Measurements from ENCODE around the gene RBBP8. TPM values are rescaled to one million over a fixed set of nuclear protein-coding genes. Genes with fewer than 3 reads are reported as not detected.
A peak's percentile ranks its signal among the peaks of the same experiment; 100 is the strongest.

Gene RBBP8
- total RNA-seq, 1 experiment from 2014 or later = 65.2 TPM

- no peak overlapping the region for H4K5ac ChIP-seq (ENCODE audit: insufficient read length, low read depth, low read length)
- no peak overlapping the region for H3K23ac ChIP-seq (ENCODE audit: insufficient read length, low read depth, low read length)
- TF ChIP-seq CTCF (conservative IDR thresholded peaks at IDR 0.05) = no peak
- no peak overlapping the region for H3T11ph ChIP-seq (ENCODE audit: low read length)
- no peak overlapping the region for H2BK15ac ChIP-seq (ENCODE audit: low read depth, low read length)
- no peak overlapping the region for H2AFZ ChIP-seq (ENCODE audit: low read length)
- H3K14ac ChIP-seq (ENCODE audit: insufficient read depth, low read length) = no peak overlapping the region
- no peaks in the 10 kb centered on the region for H3K79me1 ChIP-seq (ENCODE audit: insufficient read depth, low read depth, low read length, poor library complexity, severe bottlenecking)
- H3K4ac ChIP-seq (ENCODE audit: low read depth, low read length) = no peak overlapping the region
- no peak overlapping the region for H3K4me2 ChIP-seq (ENCODE audit: insufficient read depth, insufficient read length, low read length)
- no peaks in the 10 kb centered on the region for H3K9me3 ChIP-seq (ENCODE audit: control insufficient read depth, low read depth, low read length)
- Mint-ChIP-seq H3K4me3 (no peak overlapping the region), H3K4me1 (peaks cover 7 to 15% of the 10 kb centered on the region in 2 experiments), H3K27ac (0 out of 7 replicates have a peak overlapping the region, but pooled peaks of 1 of the 3 experiments have one; percentile 19), H3K9me3 (no peaks in the 10 kb centered on the region; a peak in 1 of 5 replicates), H3K27me3 (ENCODE audit: low read depth) (no peaks in the 10 kb centered on the region), H3K36me3 (ENCODE audit: insufficient read depth in 1 of 3, low read depth in 3 of 3) (no peaks in the 10 kb centered on the region)
- H2BK120ac ChIP-seq (ENCODE audit: low read depth, low read length, poor library complexity, severe bottlenecking) = no peak overlapping the region
- no peaks in the 10 kb centered on the region for H3K23me2 ChIP-seq (ENCODE audit: insufficient read length, low read depth, low read length, poor library complexity, severe bottlenecking)
- no peak overlapping the region for H3K18ac ChIP-seq (ENCODE audit: insufficient read length, low read depth, low read length)
- H3K27me3 ChIP-seq (ENCODE audit: insufficient read depth, low read length) = no peaks in the 10 kb centered on the region
- no CpG with 5 or more reads among the region's 10 CpGs for WGBS (ENCODE audit: extremely low coverage, insufficient read length, low lambda C conversion rate)
- no peaks in the 10 kb centered on the region; the same call in 1 of the 2 replicates for H3K4me1 ChIP-seq (ENCODE audit: insufficient read depth, low read length)
- no peak overlapping the region for H2BK20ac ChIP-seq (ENCODE audit: low read depth, low read length, poor library complexity, severe bottlenecking)
- H3K9ac ChIP-seq (ENCODE audit: extremely low read depth, insufficient read length, low read length) = no peak overlapping the region
- H2AK5ac ChIP-seq (ENCODE audit: insufficient read length, low read length) = no peak overlapping the region
- no peaks in the 10 kb centered on the region for H3K79me2 ChIP-seq (ENCODE audit: insufficient read depth, low read length)
- no peak overlapping the region for H2BK12ac ChIP-seq (ENCODE audit: insufficient read length, low read depth, low read length)
- no peak overlapping the region for H2BK5ac ChIP-seq (ENCODE audit: insufficient read length, low read length)
- H3K27ac ChIP-seq (ENCODE audit: insufficient read length, low read depth, low read length) = no peak overlapping the region
- DNase-seq = no peak
- no peak overlapping the region for H4K91ac ChIP-seq (ENCODE audit: insufficient read length, low read depth, low read length)
- H4K8ac ChIP-seq (replicated peaks; ENCODE audit: insufficient read length, low read depth, low read length) = no peak overlapping the region
- H4K20me1 ChIP-seq (ENCODE audit: control insufficient read depth, insufficient read depth, insufficient read length) = no peaks in the 10 kb centered on the region
- no peak overlapping the region for H3K56ac ChIP-seq (ENCODE audit: insufficient read length, low read depth, low read length)
Observed at GRCh38 chr18:23069481-23069880, 136.4 kb downstream of the RBBP8 start.

Measured in H9 (cell line).